Neutrophil (primary cell): ENCODE measurements around the gene CABLES2.

Experiments
- H3K27ac ChIP-seq: fragments of 200-600 bp; sonication (generic); 2 replicates; pipeline ENCODE4 v1.5.1; 2016; ENCODE audit warnings: mild to moderate bottlenecking, moderate library complexity
- H3K27me3 ChIP-seq: fragments of 200-600 bp; sonication (generic); 2 replicates; pipeline ENCODE4 v1.6.0; 2016; ENCODE audit warnings: mild to moderate bottlenecking
- H3K36me3 ChIP-seq: fragments of 200-600 bp; sonication (generic); 2 replicates; pipeline ENCODE4 v1.5.1; 2017
- H3K4me1 ChIP-seq, 2 experiments: fragments of 200-600 bp in 1 of 2; sonication (generic) in 1 of 2; 1 replicate in 1 of 2; 2 replicates in 1 of 2; pipeline versions ENCODE4 v1.5.1 to v1.6.1; 2013 to 2016; ENCODE audit warnings: low read depth in 1 of 2, low read length in 1 of 2, mild to moderate bottlenecking in 1 of 2, moderate library complexity in 1 of 2; ENCODE audit not compliant: control insufficient read depth in 1 of 2, insufficient read depth in 1 of 2
- H3K4me3 ChIP-seq, 2 experiments: fragments of 200-600 bp in 1 of 2; sonication (generic) in 1 of 2; 1 replicate in 1 of 2; 2 replicates in 1 of 2; pipeline ENCODE4 v1.5.1; 2013 to 2016; ENCODE audit warnings: low read depth in 1 of 2, low read length in 1 of 2, mild to moderate bottlenecking in 1 of 2, moderate library complexity in 1 of 2
- H3K9me3 ChIP-seq: fragments of 200-600 bp; sonication (generic); 2 replicates; pipeline ENCODE4 v1.5.1; 2016
- CTCF ChIP-seq: fragments of 200-600 bp; sonication (generic); IDR thresholded peaks from 2 replicates; pipeline ENCODE4 v1.5.1; 2016; ENCODE audit warnings: antibody characterized with exemption

The CABLES2 gene

GRCh38 chr20:62371588-62372041 is 35.5 kb downstream of the CABLES2 start:
- Histone ChIP-seq H3K4me3 (no peak overlapping the region), H3K27me3 (peaks cover 78% of the 10 kb centered on the region), H3K36me3 (no peaks in the 10 kb centered on the region), H3K4me1 (peaks cover 5 to 14% of the 10 kb centered on the region in 2 experiments), H3K27ac (no peak overlapping the region), H3K9me3 (no peaks in the 10 kb centered on the region)
- no peak for TF ChIP-seq CTCF

GRCh38 chr20:62370807-62371587 is 36.1 kb downstream of the CABLES2 start:
- Histone ChIP-seq H3K4me1 (peaks cover 5 to 18% of the 10 kb centered on the region in 2 experiments), H3K4me3 (no peak overlapping the region), H3K27ac (no peak overlapping the region), H3K27me3 (peaks cover 85% of the 10 kb centered on the region), H3K9me3 (no peaks in the 10 kb centered on the region), H3K36me3 (no peaks in the 10 kb centered on the region)
- TF ChIP-seq CTCF, result no peak

GRCh38 chr20:62370115-62370806 is 36.8 kb downstream of the CABLES2 start:
- no peaks in the 10 kb centered on the region for H3K9me3 ChIP-seq
- H3K4me3 ChIP-seq, result no peak overlapping the region
- TF ChIP-seq CTCF, result no peak
- H3K4me1 ChIP-seq, result peaks cover 5 to 18% of the 10 kb centered on the region in 2 experiments
- no peak overlapping the region for H3K27ac ChIP-seq
- no peaks in the 10 kb centered on the region for H3K36me3 ChIP-seq
- peaks cover 90% of the 10 kb centered on the region for H3K27me3 ChIP-seq

GRCh38 chr20:62369815-62370114 is 37.3 kb downstream of the CABLES2 start:
- no peaks in the 10 kb centered on the region for H3K36me3 ChIP-seq
- TF ChIP-seq CTCF, result no peak
- no peak overlapping the region for H3K4me3 ChIP-seq
- H3K27ac ChIP-seq, result no peak overlapping the region
- H3K4me1 ChIP-seq, result peaks cover 5 to 18% of the 10 kb centered on the region in 2 experiments
- peaks cover 90% of the 10 kb centered on the region for H3K27me3 ChIP-seq
- H3K9me3 ChIP-seq, result no peaks in the 10 kb centered on the region

GRCh38 chr20:62368976-62369814 is 37.9 kb downstream of the CABLES2 start:
- no peaks in the 10 kb centered on the region for H3K36me3 ChIP-seq
- H3K4me1 ChIP-seq, result peaks cover 5 to 18% of the 10 kb centered on the region in 2 experiments
- H3K4me3 ChIP-seq, result no peak overlapping the region
- no peaks in the 10 kb centered on the region for H3K9me3 ChIP-seq
- TF ChIP-seq CTCF, result no peak
- peaks cover 90% of the 10 kb centered on the region for H3K27me3 ChIP-seq
- no peak overlapping the region for H3K27ac ChIP-seq
